AG04450 (cell line): ENCODE results near the gene CDH5. TPM values are rescaled to one million over a fixed set of nuclear protein-coding genes. Genes with fewer than 3 reads are reported as not detected.

Source experiments
- CTCF ChIA-PET: fragments of 300-600, 350-600 bp; formaldehyde crosslinking; extraction: SDS; loops from one replicate; lab custom pipeline; 2022; ENCODE audit warnings: antibody characterized with exemption, inconsistent platforms; lab: Charles Lee
- POLR2A ChIA-PET: fragments of 350-600 bp; formaldehyde crosslinking; extraction: SDS; loops from one replicate; lab custom pipeline; 2021; ENCODE audit warnings: antibody characterized with exemption, inconsistent platforms; lab: Yijun Ruan, JAX
- DNase-seq: peaks from one replicate; pipeline ENCODE4 v3.0.0-alpha.2; 2011; ENCODE audit warnings: low read depth, low spot score
- H3K27ac ChIP-seq: one replicate; pipeline ENCODE4 v1.5.1; 2012; ENCODE audit warnings: low read depth, low read length, control low read depth
- H3K27me3 ChIP-seq: one replicate; pipeline ENCODE4 v1.6.0; 2012; ENCODE audit warnings: low read length; ENCODE audit not compliant: control insufficient read depth, insufficient read depth
- H3K4me3 ChIP-seq: 2 replicates; pipeline ENCODE4 v1.5.1; 2011; ENCODE audit warnings: mild to moderate bottlenecking, low read depth, low read length, control low read depth
- H3K9me3 ChIP-seq: 2 replicates; pipeline ENCODE4 v1.5.1; 2012; ENCODE audit warnings: low read length; ENCODE audit not compliant: control insufficient read depth, insufficient read depth
- polyA plus RNA-seq: library from polyadenylated mRNA; depleted of rRNA; stranded (reverse); fragments of >200 nt; gene quantifications from 2 replicates; pipeline ENCODE4 v1.2.3, GENCODE V29; 2011
- TF ChIP-seq, protein P1 (sequence below): IDR thresholded peaks from 2 replicates; pipeline ENCODE4 v1.5.1; 2011; ENCODE audit warnings: low read depth, low read length, control low read depth, inconsistent platforms

Gene CDH5
- polyA plus RNA-seq, 1 experiment: not detected

DNA sequence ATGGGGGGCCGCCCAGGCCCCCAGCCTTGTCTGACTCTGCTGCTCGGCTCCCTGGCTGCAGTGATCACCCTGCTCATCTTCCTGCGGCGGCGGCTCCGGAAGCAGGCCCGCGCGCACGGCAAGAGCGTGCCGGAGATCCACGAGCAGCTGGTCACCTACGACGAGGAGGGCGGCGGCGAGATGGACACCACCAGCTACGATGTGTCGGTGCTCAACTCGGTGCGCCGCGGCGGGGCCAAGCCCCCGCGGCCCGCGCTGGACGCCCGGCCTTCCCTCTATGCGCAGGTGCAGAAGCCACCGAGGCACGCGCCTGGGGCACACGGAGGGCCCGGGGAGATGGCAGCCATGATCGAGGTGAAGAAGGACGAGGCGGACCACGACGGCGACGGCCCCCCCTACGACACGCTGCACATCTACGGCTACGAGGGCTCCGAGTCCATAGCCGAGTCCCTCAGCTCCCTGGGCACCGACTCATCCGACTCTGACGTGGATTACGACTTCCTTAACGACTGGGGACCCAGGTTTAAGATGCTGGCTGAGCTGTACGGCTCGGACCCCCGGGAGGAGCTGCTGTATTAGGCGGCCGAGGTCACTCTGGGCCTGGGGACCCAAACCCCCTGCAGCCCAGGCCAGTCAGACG is 36.2 kb downstream of the CDH5 start:
- H3K9me3 ChIP-seq: peaks cover 5% of the 10 kb centered on the region
- POLR2A ChIA-PET: no interaction called here
- TF ChIP-seq, protein P1, sequence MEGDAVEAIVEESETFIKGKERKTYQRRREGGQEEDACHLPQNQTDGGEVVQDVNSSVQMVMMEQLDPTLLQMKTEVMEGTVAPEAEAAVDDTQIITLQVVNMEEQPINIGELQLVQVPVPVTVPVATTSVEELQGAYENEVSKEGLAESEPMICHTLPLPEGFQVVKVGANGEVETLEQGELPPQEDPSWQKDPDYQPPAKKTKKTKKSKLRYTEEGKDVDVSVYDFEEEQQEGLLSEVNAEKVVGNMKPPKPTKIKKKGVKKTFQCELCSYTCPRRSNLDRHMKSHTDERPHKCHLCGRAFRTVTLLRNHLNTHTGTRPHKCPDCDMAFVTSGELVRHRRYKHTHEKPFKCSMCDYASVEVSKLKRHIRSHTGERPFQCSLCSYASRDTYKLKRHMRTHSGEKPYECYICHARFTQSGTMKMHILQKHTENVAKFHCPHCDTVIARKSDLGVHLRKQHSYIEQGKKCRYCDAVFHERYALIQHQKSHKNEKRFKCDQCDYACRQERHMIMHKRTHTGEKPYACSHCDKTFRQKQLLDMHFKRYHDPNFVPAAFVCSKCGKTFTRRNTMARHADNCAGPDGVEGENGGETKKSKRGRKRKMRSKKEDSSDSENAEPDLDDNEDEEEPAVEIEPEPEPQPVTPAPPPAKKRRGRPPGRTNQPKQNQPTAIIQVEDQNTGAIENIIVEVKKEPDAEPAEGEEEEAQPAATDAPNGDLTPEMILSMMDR: no peak
- peaks cover 32% of the 10 kb centered on the region for H3K27me3 ChIP-seq
- CTCF ChIA-PET: no interaction called here
- no peak for DNase-seq
- H3K27ac ChIP-seq: no peak overlapping the region
- H3K4me3 ChIP-seq: no peak overlapping the region

DNA sequence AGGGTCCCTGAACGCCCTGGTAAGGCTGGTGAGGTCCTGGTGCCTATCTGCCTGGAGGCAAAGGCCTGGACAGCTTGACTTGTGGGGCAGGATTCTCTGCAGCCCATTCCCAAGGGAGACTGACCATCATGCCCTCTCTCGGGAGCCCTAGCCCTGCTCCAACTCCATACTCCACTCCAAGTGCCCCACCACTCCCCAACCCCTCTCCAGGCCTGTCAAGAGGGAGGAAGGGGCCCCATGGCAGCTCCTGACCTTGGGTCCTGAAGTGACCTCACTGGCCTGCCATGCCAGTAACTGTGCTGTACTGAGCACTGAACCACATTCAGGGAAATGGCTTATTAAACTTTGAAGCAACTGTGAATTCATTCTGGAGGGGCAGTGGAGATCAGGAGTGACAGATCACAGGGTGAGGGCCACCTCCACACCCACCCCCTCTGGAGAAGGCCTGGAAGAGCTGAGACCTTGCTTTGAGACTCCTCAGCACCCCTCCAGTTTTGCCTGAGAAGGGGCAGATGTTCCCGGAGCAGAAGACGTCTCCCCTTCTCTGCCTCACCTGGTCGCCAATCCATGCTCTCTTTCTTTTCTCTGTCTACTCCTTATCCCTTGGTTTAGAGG is 37.1 kb downstream of the CDH5 start:
- TF ChIP-seq, protein P1: no peak
- Histone ChIP-seq H3K9me3 (peaks cover 5% of the 10 kb centered on the region), H3K27ac (no peak overlapping the region), H3K27me3 (peaks cover 30% of the 10 kb centered on the region), H3K4me3 (no peak overlapping the region)
- DNase-seq: no peak
- ChIA-PET POLR2A (no interaction called here), CTCF (interaction anchor here (0.7 to 4.0 kb wide), 5 partner anchors 11 to 464 kb away, joined by 3 to 24 read pairs (median 5); no protein-coding TSS in a partner anchor)

DNA sequence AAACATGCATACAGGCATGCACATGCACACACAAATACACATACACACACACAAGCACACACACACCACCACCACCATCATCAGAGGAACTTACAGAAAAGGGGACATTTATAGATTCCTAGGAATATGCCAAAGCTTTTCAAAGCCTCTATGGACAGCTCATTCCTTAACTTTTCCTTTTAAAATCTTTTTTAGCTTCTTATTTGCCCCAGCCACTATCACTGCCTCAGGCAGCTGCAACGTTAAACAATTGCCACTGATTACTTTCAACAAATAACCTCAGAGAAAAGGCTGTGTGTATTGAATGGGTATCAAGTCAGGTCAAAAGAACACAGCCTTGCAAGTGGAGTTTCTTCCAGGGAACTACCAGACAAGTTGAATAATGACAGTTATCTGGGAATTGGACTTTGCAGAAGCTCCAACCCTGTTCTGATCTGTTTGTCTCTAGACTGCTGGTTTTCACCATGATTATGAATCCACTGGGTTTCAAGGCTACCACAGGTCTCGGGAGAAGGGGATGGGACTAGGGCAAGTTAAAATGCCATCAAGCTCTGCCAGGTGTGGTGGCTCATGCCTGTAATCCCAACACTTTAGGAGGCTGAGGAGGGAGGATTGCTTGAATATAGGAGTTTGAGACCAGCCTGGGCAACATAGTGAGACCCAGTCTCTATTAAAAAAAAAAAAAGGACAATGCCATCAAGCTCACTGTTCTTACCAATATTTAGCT is 38.7 kb downstream of the CDH5 start:
- TF ChIP-seq, protein P1: no peak
- peaks cover 5% of the 10 kb centered on the region for H3K9me3 ChIP-seq
- no peak overlapping the region for H3K4me3 ChIP-seq
- ChIA-PET POLR2A (no interaction called here), CTCF (interaction anchor here (0.5 to 4.0 kb wide), 28 partner anchors 9 to 463 kb away, joined by 3 to 24 read pairs (median 4); partner anchors contain the start of genes CMTM3 and DYNC1LI2)
- no peak for DNase-seq
- H3K27me3 ChIP-seq: peaks cover 30% of the 10 kb centered on the region
- no peak overlapping the region for H3K27ac ChIP-seq

DNA sequence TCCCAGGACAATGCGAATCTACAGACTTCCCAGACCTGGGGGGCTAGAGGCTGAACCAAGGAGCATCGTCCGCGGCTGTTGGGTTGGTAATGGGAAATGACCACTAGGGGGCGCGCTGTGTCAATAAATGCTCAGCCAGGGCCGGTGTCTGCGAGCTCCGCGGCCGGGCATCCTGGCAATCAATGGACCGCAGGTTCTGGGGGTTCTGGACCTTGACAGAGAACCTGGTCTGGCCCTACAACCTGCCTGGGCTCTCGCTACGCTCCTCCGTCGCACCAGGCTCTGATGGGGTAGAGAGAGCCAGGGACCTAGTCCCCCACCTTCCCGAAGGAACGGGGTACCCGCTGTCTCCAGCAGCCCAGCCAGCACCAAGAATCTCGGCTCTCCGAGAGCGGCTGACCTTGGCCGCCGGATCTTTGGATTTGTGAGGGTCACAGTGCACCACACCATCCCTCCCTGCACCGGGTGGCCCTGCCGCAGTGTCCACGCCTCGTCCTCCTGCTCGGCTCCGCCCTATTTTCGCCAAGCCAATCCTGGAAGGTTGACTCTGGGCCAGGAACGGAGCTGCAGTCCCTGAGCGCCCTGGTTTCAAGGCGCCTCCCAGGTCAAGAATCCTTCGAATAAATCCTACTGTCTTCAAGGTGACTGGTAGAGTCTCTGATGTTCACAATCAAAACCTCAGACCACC is 40.2 kb downstream of the CDH5 start:
- H3K27ac ChIP-seq: peak overlapping the region; percentile 12
- peak overlapping the region; percentile 74 for H3K4me3 ChIP-seq
- H3K27me3 ChIP-seq: peaks cover 26% of the 10 kb centered on the region
- no peak for DNase-seq
- H3K9me3 ChIP-seq: peaks cover 5% of the 10 kb centered on the region
- TF ChIP-seq, protein P1: peak; percentile 85
- ChIA-PET POLR2A (interaction anchor here (0.6 kb wide), 1 partner anchor 349 kb away, joined by 3 read pairs; no protein-coding TSS in a partner anchor), CTCF (interaction anchor here (0.6 to 4.0 kb wide), 38 partner anchors 9 to 1230 kb away, joined by 3 to 24 read pairs (median 5); partner anchors contain the start of genes CKLF, CMTM3, DYNC1LI2 and NAE1)
